Caco-2 (cell line): ENCODE data around the gene MAST4. TPM values are rescaled to one million over a fixed set of nuclear protein-coding genes. Genes with fewer than 3 reads are reported as not detected.

ENCODE experiments used
- BruUV-seq: library from RNA; stranded (reverse); fragments of 400-500 nt; replicated peaks from 2 replicates; lab custom pipeline; 2021; lab: Mats Ljungman, UMichigan
- CTCF ChIA-PET: fragments of 300-600 bp; sonication (Branson Sonifier 250); formaldehyde crosslinking; loops from one replicate; lab custom pipeline; 2022; ENCODE audit warnings: antibody characterized with exemption; lab: Charles Lee
- POLR2A ChIA-PET: fragments of 300-600 bp; sonication (Branson Sonifier 250); formaldehyde crosslinking; loops from one replicate; lab custom pipeline; 2022; ENCODE audit warnings: antibody characterized with exemption; lab: Charles Lee
- DNase-seq, 2 experiments: peaks; one replicate each; pipeline versions ENCODE4 v3.0.0 to v3.0.0-alpha.2; 2020 to 2022
- H3K27me3 ChIP-seq: replicated peaks from 2 replicates; pipeline ENCODE4 v1.6.0; 2011; ENCODE audit warnings: low read length; ENCODE audit not compliant: control insufficient read depth, insufficient read depth
- H3K36me3 ChIP-seq: 2 replicates; pipeline ENCODE4 v1.5.1; 2011; ENCODE audit warnings: low read length; ENCODE audit not compliant: control insufficient read depth, insufficient read depth
- H3K4me1 ChIP-seq: fragments of 250-450 bp; sonication (Bioruptor Pico); 2 replicates; pipeline ENCODE4 v1.5.1; 2020; ENCODE audit warnings: mild to moderate bottlenecking
- H3K4me3 ChIP-seq: 2 replicates; pipeline ENCODE4 v1.5.1; 2011; ENCODE audit warnings: low read depth, mild to moderate bottlenecking, control low read depth, low read length
- H3K9me3 ChIP-seq: fragments of 250-450 bp; sonication (Bioruptor Pico); 2 replicates; pipeline ENCODE4 v1.5.1; 2020; ENCODE audit warnings: mild to moderate bottlenecking, moderate library complexity
- H3K27ac Mint-ChIP-seq: one replicate; pipeline ENCODE4 v1.8.0; 2022; ENCODE audit warnings: mixed read lengths; ENCODE audit not compliant: unreplicated experiment
- H3K27me3 Mint-ChIP-seq: one replicate; pipeline ENCODE4 v1.8.0; 2022; ENCODE audit warnings: mixed read lengths; ENCODE audit not compliant: insufficient read depth, unreplicated experiment
- H3K36me3 Mint-ChIP-seq: one replicate; pipeline ENCODE4 v1.8.0; 2022; ENCODE audit warnings: mild to moderate bottlenecking, mixed read lengths; ENCODE audit not compliant: insufficient read depth, unreplicated experiment
- H3K4me1 Mint-ChIP-seq: one replicate; pipeline ENCODE4 v1.8.0; 2022; ENCODE audit warnings: low read depth, mixed read lengths; ENCODE audit not compliant: unreplicated experiment
- H3K4me3 Mint-ChIP-seq: one replicate; pipeline ENCODE4 v1.8.0; 2022; ENCODE audit warnings: mild to moderate bottlenecking, moderate library complexity, mixed read lengths; ENCODE audit not compliant: unreplicated experiment
- H3K9me3 Mint-ChIP-seq: one replicate; pipeline ENCODE4 v1.8.0; 2022; ENCODE audit warnings: mixed read lengths; ENCODE audit not compliant: unreplicated experiment
- intact Hi-C: fragments of 100-400 bp; cut with micrococcal nuclease; formaldehyde crosslinking; loops from one replicate; pipeline ENCODE4 v1.10.0; 2022; ENCODE audit not compliant: unreplicated experiment
- total RNA-seq: library from RNA; stranded (reverse); gene quantifications from 2 replicates; pipeline ENCODE4 v1.2.3, GENCODE V29; 2022
- TF ChIP-seq, protein P1 (sequence below), 2 experiments: fragments of 200-600 bp in 1 of 2; IDR thresholded peaks; 1 replicate in 1 of 2; 2 replicates in 1 of 2; pipeline versions ENCODE4 v1.5.1 to v1.8.0; 2011 to 2022; ENCODE audit warnings: antibody characterized with exemption in 1 of 2, control low read depth in 1 of 2, inconsistent platforms in 1 of 2, low read depth in 1 of 2, low read length in 1 of 2, mild to moderate bottlenecking in 1 of 2, moderate library complexity in 1 of 2; ENCODE audit not compliant: insufficient read depth in 1 of 2, severe bottlenecking in 1 of 2, unreplicated experiment in 1 of 2

Gene MAST4
- total RNA-seq, 1 experiment from 2014 or later: 17.8 TPM

- H3K4me3 ChIP-seq: peak overlapping the region; percentile 8; the same call in 1 of the 2 replicates
- H3K4me1 ChIP-seq: peaks cover 78% of the 10 kb centered on the region
- peak overlapping the region; percentile 57 for H3K4me3 Mint-ChIP-seq
- H3K9me3 ChIP-seq: no peaks in the 10 kb centered on the region
- H3K27me3 Mint-ChIP-seq: no peaks in the 10 kb centered on the region
- H3K36me3 Mint-ChIP-seq: no peaks in the 10 kb centered on the region
- ChIA-PET POLR2A (interaction anchor here (0.9 to 1.1 kb wide), 2 partner anchors 10 to 27 kb away, joined by 3 to 5 read pairs; no protein-coding TSS in a partner anchor), CTCF (interaction anchor here (0.9 to 1.3 kb wide), 4 partner anchors 11 to 134 kb away, joined by 3 to 4 read pairs (median 4); no protein-coding TSS in a partner anchor)
- intact Hi-C loops: loop anchor here (2.0 kb wide), 1 partner anchor 31 kb away; no protein-coding TSS in a partner anchor
- no peaks in the 10 kb centered on the region; the same call in 1 of the 2 replicates for H3K36me3 ChIP-seq
- peak overlapping the region; percentile 84 for H3K27ac Mint-ChIP-seq
- no peaks in the 10 kb centered on the region for H3K9me3 Mint-ChIP-seq
- no TSS peak for BruUV-seq
- TF ChIP-seq, protein P1, sequence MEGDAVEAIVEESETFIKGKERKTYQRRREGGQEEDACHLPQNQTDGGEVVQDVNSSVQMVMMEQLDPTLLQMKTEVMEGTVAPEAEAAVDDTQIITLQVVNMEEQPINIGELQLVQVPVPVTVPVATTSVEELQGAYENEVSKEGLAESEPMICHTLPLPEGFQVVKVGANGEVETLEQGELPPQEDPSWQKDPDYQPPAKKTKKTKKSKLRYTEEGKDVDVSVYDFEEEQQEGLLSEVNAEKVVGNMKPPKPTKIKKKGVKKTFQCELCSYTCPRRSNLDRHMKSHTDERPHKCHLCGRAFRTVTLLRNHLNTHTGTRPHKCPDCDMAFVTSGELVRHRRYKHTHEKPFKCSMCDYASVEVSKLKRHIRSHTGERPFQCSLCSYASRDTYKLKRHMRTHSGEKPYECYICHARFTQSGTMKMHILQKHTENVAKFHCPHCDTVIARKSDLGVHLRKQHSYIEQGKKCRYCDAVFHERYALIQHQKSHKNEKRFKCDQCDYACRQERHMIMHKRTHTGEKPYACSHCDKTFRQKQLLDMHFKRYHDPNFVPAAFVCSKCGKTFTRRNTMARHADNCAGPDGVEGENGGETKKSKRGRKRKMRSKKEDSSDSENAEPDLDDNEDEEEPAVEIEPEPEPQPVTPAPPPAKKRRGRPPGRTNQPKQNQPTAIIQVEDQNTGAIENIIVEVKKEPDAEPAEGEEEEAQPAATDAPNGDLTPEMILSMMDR (IDR thresholded peaks at IDR 0.05; ENCODE audit: insufficient read depth in 1 of 2, low read depth in 1 of 2, low read length in 1 of 2, severe bottlenecking in 1 of 2, unreplicated experiment in 1 of 2): no peak
- DNase-seq: peak in 1 of 2 experiments; percentile 56
- H3K4me1 Mint-ChIP-seq: peaks cover 57% of the 10 kb centered on the region
- H3K27me3 ChIP-seq: no peaks in the 10 kb centered on the region
These were observed 419.5 kb downstream of the MAST4 start for GRCh38 chr5:67015541-67016191.

- BruUV-seq: no TSS peak
- POLR2A ChIA-PET: no interaction called here
- no peak overlapping the region for H3K4me3 Mint-ChIP-seq
These were observed 423.1 kb downstream of the MAST4 start for GRCh38 chr5:67019065-67019845.

More at GRCh38 chr5:67019065-67019845, 423.1 kb downstream of the MAST4 start:
- CTCF ChIA-PET: no interaction called here
- Mint-ChIP-seq H3K4me1 (peaks cover 47% of the 10 kb centered on the region), H3K27ac (no peak overlapping the region), H3K36me3 (peaks cover 6% of the 10 kb centered on the region), H3K9me3 (no peaks in the 10 kb centered on the region), H3K27me3 (no peaks in the 10 kb centered on the region)
- TF ChIP-seq, protein P1 (IDR thresholded peaks at IDR 0.05; ENCODE audit: insufficient read depth in 1 of 2, low read depth in 1 of 2, low read length in 1 of 2, severe bottlenecking in 1 of 2, unreplicated experiment in 1 of 2): no peak
- no peaks in the 10 kb centered on the region for H3K27me3 ChIP-seq
- H3K9me3 ChIP-seq: no peaks in the 10 kb centered on the region
- H3K36me3 ChIP-seq: no peaks in the 10 kb centered on the region; the same call in 1 of the 2 replicates
- intact Hi-C loops: no loop called here
- peaks cover 47% of the 10 kb centered on the region for H3K4me1 ChIP-seq
- DNase-seq: no peak
- H3K4me3 ChIP-seq: no peak overlapping the region
